Endothelial cell of umbilical vein (primary cell): ENCODE measurements around the gene SLC25A38. TPM values are rescaled to one million over a fixed set of nuclear protein-coding genes. Genes with fewer than 3 reads are reported as not detected.

Experiments
- BruUV-seq: library from RNA; stranded (reverse); fragments of 400-500 nt; replicated peaks from 2 replicates; lab custom pipeline; 2021; lab: Mats Ljungman, UMichigan
- CTCF ChIA-PET: fragments of 300-600, 350-600 bp; sonication (Branson Sonifier 250); formaldehyde crosslinking; loops from one replicate; lab custom pipeline; 2021; ENCODE audit warnings: antibody characterized with exemption, inconsistent platforms; lab: Charles Lee
- POLR2A ChIA-PET: fragments of 300-600, 350-600 bp; sonication (Branson Sonifier 250); formaldehyde crosslinking; loops from one replicate; lab custom pipeline; 2021; ENCODE audit warnings: antibody characterized with exemption, inconsistent platforms; lab: Charles Lee
- DNase-seq: peaks from one replicate; pipeline ENCODE4 v3.0.0-alpha.2; 2011; ENCODE audit warnings: low read depth, low spot score
- FAIRE-seq: peaks from 2 replicates; lab custom pipeline; 2011; peaks lifted over from hg19 to GRCh38; lab: Jason Lieb, UNC
- H2AFZ ChIP-seq: 2 replicates; pipeline ENCODE4 v1.6.0; 2012; ENCODE audit warnings: low read depth, low read length, control low read depth, inconsistent platforms
- H3K27ac ChIP-seq: 2 replicates; pipeline ENCODE4 v1.5.1; 2011; ENCODE audit warnings: low read depth, mild to moderate bottlenecking, control low read depth, low read length, moderate library complexity; ENCODE audit not compliant: insufficient read depth
- H3K27me3 ChIP-seq, 2 experiments: 2 replicates each; pipeline versions ENCODE4 v1.6.0 to v1.6.1; 2011; ENCODE audit warnings: low read length in 2 of 2, mixed read lengths in 1 of 2; ENCODE audit not compliant: control insufficient read depth in 2 of 2, insufficient read depth in 2 of 2
- H3K36me3 ChIP-seq, 2 experiments: 2 replicates in 1 of 2; 3 replicates in 1 of 2; pipeline ENCODE4 v1.5.1; 2011; ENCODE audit warnings: low read length in 2 of 2, mild to moderate bottlenecking in 1 of 2, moderate library complexity in 1 of 2; ENCODE audit not compliant: control insufficient read depth in 2 of 2, insufficient read depth in 2 of 2; ENCODE audit errors: extremely low read depth in 1 of 2
- H3K4me1 ChIP-seq: 3 replicates; pipeline ENCODE4 v1.5.1; 2011; ENCODE audit warnings: mild to moderate bottlenecking, low read length; ENCODE audit not compliant: control insufficient read depth, insufficient read depth; ENCODE audit errors: extremely low read depth
- H3K4me2 ChIP-seq: 2 replicates; pipeline ENCODE4 v1.6.1; 2011; ENCODE audit warnings: low read length, control low read depth, mixed read lengths; ENCODE audit not compliant: insufficient read depth
- H3K4me3 ChIP-seq, 3 experiments: fragments of 200-600 bp in 1 of 3; sonication (generic), shearing (Covaris generic) in 1 of 3; replicated peaks in 1 of 3; 2 replicates each; pipeline ENCODE4 v1.5.1; 2011 to 2016; ENCODE audit warnings: control low read depth in 3 of 3, low read length in 3 of 3, mild to moderate bottlenecking in 2 of 3, inconsistent platforms in 1 of 3, low read depth in 1 of 3, moderate library complexity in 1 of 3; ENCODE audit not compliant: insufficient read depth in 1 of 3
- H3K79me2 ChIP-seq: 2 replicates; pipeline ENCODE4 v1.6.0; 2012; ENCODE audit warnings: low read length, inconsistent platforms; ENCODE audit not compliant: control insufficient read depth, insufficient read depth
- H3K9ac ChIP-seq: replicated peaks from 2 replicates; pipeline ENCODE3; 2011; ENCODE audit warnings: low read length, control low read depth; ENCODE audit not compliant: insufficient read depth; ENCODE audit errors: extremely low read depth
- H3K9me1 ChIP-seq: replicated peaks from 3 replicates; pipeline ENCODE4 v1.6.0; 2011; ENCODE audit warnings: mild to moderate bottlenecking, low read length; ENCODE audit not compliant: control insufficient read depth, insufficient read depth; ENCODE audit errors: extremely low read depth
- H3K9me3 ChIP-seq: replicated peaks from 2 replicates; pipeline ENCODE4 v1.5.1; 2012; ENCODE audit warnings: low read length, inconsistent platforms; ENCODE audit not compliant: control insufficient read depth, insufficient read depth
- H4K20me1 ChIP-seq: replicated peaks from 2 replicates; pipeline ENCODE3; 2011; ENCODE audit warnings: mild to moderate bottlenecking, low read length; ENCODE audit not compliant: control insufficient read depth, insufficient read depth; ENCODE audit errors: extremely low read depth
- EZH2 ChIP-seq: IDR thresholded peaks from 2 replicates; pipeline ENCODE4 v1.6.1; 2012; ENCODE audit warnings: borderline replicate concordance, low read depth, mild to moderate bottlenecking, moderate library complexity, low read length, inconsistent platforms; ENCODE audit not compliant: severe bottlenecking
- FOS ChIP-seq: IDR thresholded peaks from 2 replicates; pipeline ENCODE4 v1.6.1; 2011; ENCODE audit warnings: mild to moderate bottlenecking, low read length, moderate library complexity, borderline replicate concordance; ENCODE audit not compliant: insufficient read depth
- GATA2 ChIP-seq: IDR thresholded peaks from 2 replicates; pipeline ENCODE4 v1.7.0; 2011; ENCODE audit warnings: low read depth, mild to moderate bottlenecking, moderate library complexity, mixed read lengths, low read length; ENCODE audit not compliant: insufficient read length, insufficient read depth
- JUN ChIP-seq: IDR thresholded peaks from 2 replicates; pipeline ENCODE4 v1.6.1; 2011; ENCODE audit warnings: borderline replicate concordance, low read depth; ENCODE audit not compliant: insufficient read length, insufficient read depth
- MYC ChIP-seq: IDR thresholded peaks from one replicate; pipeline ENCODE4 v1.6.1; 2011; ENCODE audit warnings: mild to moderate bottlenecking, low read depth, low read length
- POLR2A ChIP-seq: IDR thresholded peaks from 2 replicates; pipeline ENCODE4 v1.6.1; 2012; ENCODE audit warnings: low read depth, mild to moderate bottlenecking, control low read depth, low read length
- POLR2AphosphoS5 ChIP-seq: IDR thresholded peaks from 2 replicates; pipeline ENCODE4 v1.6.1; 2012; ENCODE audit warnings: low read depth, mild to moderate bottlenecking, control low read depth, low read length, moderate library complexity; ENCODE audit not compliant: insufficient read depth
- dilution Hi-C: fragments of 300-500 bp; cut with MboI; formaldehyde crosslinking; loops from one replicate; pipeline ENCODE4 v1.15.0; 2019; ENCODE audit warnings: low sequenced_read_pairs; ENCODE audit not compliant: extremely low pct_ligation_motif_present
- intact Hi-C: fragments of 100-400 bp; cut with micrococcal nuclease; formaldehyde crosslinking; loops from one replicate; pipeline ENCODE4 v1.10.0; 2022
- polyA plus RNA-seq, 4 experiments: library from polyadenylated mRNA; depleted of rRNA in 3 of 4; stranded (reverse) in 3 of 4; unstranded in 1 of 4; fragments of >200 nt; gene quantifications; 2 replicates each; pipeline versions ENCODE4 v1.2.1 to v1.2.3, GENCODE V29; 2011 to 2012; ENCODE audit warnings: missing spikeins in 1 of 4
- total RNA-seq: library from RNA; stranded (reverse); gene quantifications from 2 replicates; pipeline ENCODE4 v1.2.3, GENCODE V29; 2021
- TF ChIP-seq, protein P1 (sequence below), 2 donors: IDR thresholded peaks; 1 replicate in 1 of 2; 2 replicates in 1 of 2; pipeline ENCODE4 v1.5.1; 2011; ENCODE audit warnings: low read length in 2 of 2, mild to moderate bottlenecking in 2 of 2, moderate library complexity in 2 of 2, control low read depth in 1 of 2, inconsistent platforms in 1 of 2, low read depth in 1 of 2; ENCODE audit not compliant: insufficient read depth in 1 of 2; ENCODE audit errors: extremely low read depth in 1 of 2
- TF ChIP-seq, protein P2 (sequence below): IDR thresholded peaks from 2 replicates; pipeline ENCODE4 v1.6.1; 2011; ENCODE audit not compliant: insufficient read depth, insufficient read length

The SLC25A38 gene
- total and polyA plus RNA-seq, 2 donors (not counting 3 experiments of a cell fraction or from before 2014, with no cell fraction given), result 20.0 to 31.1 TPM

DNA sequence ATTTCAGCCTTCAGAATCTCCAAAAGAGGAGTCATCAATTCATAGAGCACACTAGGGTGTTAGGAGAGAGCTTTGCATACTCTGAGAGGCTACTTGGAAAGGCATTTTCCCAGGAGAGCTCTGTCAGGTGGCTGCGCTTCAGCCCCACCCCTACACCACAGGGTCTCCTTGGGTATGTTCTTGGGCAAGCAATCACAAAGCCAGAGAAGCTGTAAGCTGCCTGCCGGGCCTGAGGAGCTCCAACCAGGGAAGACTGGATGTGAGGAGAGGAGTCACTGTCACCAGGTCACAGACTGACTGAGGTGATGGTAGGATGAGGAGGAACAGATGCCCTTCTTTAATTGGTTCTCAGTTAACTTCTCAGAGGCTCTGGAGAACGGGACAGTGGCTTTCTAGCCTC, 13.5 kb downstream of the SLC25A38 start:
- ChIA-PET POLR2A (no interaction called here), CTCF (interaction anchor here (1.4 kb wide), 1 partner anchor 10 kb away, joined by 3 read pairs; no protein-coding TSS in a partner anchor)
- H3K4me1 ChIP-seq, result no peaks in the 10 kb centered on the region
- H3K27me3 ChIP-seq, result no peaks in the 10 kb centered on the region
- no TSS peak for BruUV-seq
- no peaks in the 10 kb centered on the region for H3K9me1 ChIP-seq
- H3K36me3 ChIP-seq, result peaks cover 9 to 11% of the 10 kb centered on the region in 2 experiments
- H3K27ac ChIP-seq, result no peak overlapping the region
- DNase-seq (no peak), FAIRE-seq (no peak)
- H4K20me1 ChIP-seq, result no peaks in the 10 kb centered on the region
- dilution Hi-C loops (no loop called here), intact Hi-C loops (no loop called here)
- no peaks in the 10 kb centered on the region for H3K9me3 ChIP-seq
- H3K4me3 ChIP-seq, result no peak overlapping the region
- no peak overlapping the region for H3K9ac ChIP-seq
- no peak overlapping the region for H3K4me2 ChIP-seq
- H2AFZ ChIP-seq, result no peak overlapping the region
- no peak for TF ChIP-seq POLR2AphosphoS5
- TF ChIP-seq POLR2A, result no peak
- TF ChIP-seq FOS, result no peak
- TF ChIP-seq EZH2, result no peak
- TF ChIP-seq GATA2, result no peak
- TF ChIP-seq, protein P1, sequence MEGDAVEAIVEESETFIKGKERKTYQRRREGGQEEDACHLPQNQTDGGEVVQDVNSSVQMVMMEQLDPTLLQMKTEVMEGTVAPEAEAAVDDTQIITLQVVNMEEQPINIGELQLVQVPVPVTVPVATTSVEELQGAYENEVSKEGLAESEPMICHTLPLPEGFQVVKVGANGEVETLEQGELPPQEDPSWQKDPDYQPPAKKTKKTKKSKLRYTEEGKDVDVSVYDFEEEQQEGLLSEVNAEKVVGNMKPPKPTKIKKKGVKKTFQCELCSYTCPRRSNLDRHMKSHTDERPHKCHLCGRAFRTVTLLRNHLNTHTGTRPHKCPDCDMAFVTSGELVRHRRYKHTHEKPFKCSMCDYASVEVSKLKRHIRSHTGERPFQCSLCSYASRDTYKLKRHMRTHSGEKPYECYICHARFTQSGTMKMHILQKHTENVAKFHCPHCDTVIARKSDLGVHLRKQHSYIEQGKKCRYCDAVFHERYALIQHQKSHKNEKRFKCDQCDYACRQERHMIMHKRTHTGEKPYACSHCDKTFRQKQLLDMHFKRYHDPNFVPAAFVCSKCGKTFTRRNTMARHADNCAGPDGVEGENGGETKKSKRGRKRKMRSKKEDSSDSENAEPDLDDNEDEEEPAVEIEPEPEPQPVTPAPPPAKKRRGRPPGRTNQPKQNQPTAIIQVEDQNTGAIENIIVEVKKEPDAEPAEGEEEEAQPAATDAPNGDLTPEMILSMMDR (IDR thresholded peaks at IDR 0.05; ENCODE audit: extremely low read depth in 1 of 2, insufficient read depth in 1 of 2, low read depth in 1 of 2, low read length in 2 of 2), result no peak
- TF ChIP-seq, protein P2, sequence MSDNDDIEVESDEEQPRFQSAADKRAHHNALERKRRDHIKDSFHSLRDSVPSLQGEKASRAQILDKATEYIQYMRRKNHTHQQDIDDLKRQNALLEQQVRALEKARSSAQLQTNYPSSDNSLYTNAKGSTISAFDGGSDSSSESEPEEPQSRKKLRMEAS, result no peak
- no peak for TF ChIP-seq MYC
- TF ChIP-seq JUN, result no peak
- no peaks in the 10 kb centered on the region for H3K79me2 ChIP-seq
